Head of caudate nucleus (tissue), 42 donors: ENCODE results near the gene RASAL1.
A peak's percentile ranks its signal among the peaks of the same experiment; 100 is the strongest.

Experiments used
- DNase-seq, 42 donors: peaks; one replicate each; pipeline versions ENCODE4 v3.0.0 to v3.0.0-alpha.2; 2020 to 2021; ENCODE audit warnings: mixed read lengths in 7 of 42
- intact Hi-C: fragments of 100-400 bp; cut with DNase I; formaldehyde crosslinking; loops from one replicate; pipeline ENCODE4 v1.15.0; 2022

The RASAL1 gene

DNA sequence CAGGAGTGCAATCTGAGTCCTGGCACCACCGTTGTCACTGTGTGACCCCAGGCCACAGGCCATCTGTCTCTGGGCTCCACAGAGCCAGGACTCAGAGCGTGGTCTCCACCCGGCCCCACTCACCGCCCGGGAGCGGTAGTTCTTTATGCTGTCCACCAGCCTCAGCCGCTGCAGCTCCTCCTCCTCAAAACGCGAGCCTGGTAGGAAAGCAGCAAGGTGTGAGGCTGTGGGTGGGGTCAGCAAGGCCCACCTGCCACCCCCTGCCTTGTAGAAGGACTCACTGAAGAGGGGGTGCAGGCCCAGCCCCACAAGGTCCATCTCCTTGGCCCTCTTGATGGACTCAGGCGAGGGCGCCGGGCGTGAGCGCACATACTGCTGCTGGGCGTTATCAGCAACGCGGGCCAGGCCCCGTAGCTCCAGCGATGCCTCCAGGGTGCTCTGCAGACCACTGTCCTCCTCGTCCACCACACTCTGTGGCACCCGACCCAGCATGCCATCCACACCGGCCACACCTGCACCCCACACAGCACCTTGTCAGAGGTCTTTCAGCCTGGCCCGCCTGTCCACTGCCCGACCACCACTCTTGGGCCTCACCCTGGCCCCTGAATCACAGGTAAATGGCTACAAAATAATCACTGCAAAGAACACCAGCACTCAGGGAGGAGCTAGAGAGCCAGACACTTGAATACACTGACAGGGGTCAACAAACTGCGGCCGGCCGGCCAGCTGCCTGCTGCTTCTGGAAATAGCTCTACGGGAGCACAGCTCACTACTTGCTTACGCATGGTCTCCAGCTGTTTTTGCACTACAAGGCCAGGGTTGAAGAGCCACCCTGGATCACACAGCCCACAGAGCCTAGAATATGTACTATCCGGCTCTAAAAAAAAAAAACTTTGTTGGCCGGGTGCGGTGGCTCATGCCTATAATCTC, 30.2 kb upstream of the RASAL1 start:
- intact Hi-C loops = no loop called here
- no peak for DNase-seq

DNA sequence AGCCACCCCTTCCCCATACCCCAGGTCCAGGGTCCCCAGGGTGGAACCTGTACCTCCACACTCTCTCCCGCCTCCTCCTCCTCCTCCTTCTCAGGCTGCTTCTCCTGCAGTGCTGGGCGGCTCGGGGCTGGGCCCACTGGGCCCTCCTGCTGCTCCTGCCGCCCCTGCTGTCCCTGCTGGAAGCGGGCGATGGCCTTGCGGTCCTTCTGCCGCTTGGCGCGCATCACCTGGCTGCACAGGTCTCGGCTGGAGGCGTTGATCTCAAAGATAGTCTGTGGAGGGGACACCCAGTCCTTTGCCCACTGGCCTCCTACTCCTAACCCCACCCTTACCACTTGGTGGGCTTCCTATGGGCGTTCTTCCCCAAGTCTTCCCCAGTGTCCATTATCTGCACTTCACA, 28.5 kb upstream of the RASAL1 start:
- no peak for DNase-seq
- intact Hi-C loops = no loop called here

DNA sequence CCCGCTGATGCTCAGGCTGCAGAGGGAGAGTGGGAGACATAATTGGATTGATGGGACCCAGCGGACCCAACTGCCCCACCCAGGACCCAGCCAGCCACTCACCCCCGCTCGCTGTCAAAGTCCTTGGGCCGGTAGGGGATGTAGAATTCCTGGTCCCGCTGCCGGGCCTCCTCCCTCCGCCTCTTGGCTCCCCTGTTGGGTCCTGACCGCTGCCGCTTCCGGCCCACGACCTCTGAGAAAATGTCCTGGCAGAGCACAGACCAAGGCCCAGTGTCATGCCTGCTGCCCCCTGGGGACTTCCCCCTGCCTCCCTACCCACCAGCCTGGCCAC, 27.4 kb upstream of the RASAL1 start:
- no peak for DNase-seq
- intact Hi-C loops = no loop called here

DNA sequence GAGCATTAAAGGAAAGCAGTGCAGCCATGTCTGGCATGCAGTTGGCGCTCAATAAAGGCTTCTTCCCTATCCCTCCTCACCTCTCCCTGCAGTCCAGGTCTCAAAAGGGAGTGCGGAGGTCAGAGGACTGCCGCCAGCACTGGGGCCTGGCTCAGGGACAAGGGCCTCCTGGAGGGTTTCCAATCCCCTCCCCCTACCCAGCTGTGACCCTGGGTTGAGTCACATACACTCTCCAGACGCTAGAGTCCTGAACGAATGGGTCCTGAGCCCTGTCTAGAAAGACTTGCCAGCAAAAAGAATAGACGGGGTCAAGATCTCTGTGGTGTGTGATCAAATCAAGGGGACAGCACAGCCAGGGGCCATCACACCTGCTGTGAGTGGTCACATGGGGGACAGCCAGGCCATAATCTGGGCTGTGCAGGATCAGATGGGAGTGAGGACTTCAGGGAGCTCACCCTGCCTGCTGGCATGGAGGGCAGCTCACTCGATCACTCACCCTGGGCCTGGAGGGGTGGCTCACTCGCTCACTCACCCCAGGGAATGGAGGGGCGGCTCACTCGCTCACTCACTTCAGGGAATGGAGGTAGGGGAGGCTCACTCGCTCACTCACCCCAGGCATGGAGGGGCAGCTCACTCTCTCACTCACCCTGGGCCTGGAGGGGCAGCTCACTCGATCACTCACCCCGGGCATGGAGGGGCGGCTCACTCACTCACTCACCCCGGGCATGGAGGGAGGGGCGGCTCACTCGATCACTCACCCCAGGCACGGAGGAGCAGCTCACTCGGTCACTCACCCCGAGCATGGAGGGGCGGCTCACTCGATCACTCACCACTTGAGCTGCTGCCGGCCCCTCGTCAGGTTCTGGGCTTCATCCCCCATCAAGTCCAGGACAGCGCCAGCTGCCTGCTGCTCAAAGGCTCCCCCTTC, 26.8 kb upstream of the RASAL1 start:
- DNase-seq = peak in 10 of 42 donors; percentile 29 to 74 (median 52)
- intact Hi-C loops = no loop called here

DNA sequence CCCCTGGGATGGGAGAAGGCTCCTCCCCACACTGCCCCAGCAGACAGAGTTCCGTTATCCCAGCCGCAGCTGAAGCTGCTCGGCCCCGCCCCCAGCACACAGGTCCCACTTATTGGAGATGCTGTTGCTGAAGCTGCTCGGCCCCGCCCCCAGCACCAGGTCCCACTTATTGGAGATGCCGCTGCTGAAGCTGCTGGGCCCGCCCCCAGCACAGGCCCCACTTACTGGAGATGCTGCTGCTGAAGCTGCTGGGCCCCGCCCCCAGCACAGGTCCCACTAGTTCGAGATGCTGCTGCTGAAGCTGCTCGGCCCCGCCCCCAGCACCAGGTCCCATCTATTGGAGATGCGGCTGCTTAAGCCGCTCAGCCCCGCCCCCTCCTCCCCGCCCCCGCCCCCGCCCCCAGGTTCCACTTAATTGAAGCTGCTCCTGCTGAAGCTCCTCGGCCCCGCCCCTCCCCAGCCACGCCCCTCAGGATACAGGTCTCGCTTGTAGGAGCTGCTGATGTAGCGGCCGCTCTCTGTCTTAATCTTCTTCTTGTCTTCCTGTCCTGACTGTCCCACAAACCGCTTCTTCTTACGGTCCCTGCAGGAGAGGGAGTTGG, 26.0 kb upstream of the RASAL1 start:
- peak; percentile 60 to 97 (median 86) for DNase-seq
- intact Hi-C loops = no loop called here

DNA sequence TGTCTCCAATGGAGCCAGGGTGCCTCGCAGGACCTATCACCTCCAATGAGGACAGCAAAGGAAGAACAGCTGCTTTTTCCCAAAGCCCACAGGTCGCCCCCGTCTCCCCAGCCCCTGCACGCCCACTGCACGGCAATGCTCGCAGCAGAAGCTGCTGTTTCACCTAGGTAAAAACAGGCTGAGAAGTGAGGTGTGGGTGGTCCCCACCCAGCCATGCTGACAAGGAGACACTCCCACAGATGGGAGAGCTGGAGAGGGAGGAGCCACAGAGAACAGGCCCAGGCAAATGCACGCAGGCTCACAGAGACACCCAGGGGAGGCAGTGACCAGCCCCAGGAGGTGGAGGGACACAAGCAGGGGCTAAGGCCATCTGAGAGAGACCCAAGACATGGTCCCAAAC, 24.4 kb upstream of the RASAL1 start:
- intact Hi-C loops = no loop called here
- DNase-seq = peak; percentile 48 to 96 (median 81)

DNA sequence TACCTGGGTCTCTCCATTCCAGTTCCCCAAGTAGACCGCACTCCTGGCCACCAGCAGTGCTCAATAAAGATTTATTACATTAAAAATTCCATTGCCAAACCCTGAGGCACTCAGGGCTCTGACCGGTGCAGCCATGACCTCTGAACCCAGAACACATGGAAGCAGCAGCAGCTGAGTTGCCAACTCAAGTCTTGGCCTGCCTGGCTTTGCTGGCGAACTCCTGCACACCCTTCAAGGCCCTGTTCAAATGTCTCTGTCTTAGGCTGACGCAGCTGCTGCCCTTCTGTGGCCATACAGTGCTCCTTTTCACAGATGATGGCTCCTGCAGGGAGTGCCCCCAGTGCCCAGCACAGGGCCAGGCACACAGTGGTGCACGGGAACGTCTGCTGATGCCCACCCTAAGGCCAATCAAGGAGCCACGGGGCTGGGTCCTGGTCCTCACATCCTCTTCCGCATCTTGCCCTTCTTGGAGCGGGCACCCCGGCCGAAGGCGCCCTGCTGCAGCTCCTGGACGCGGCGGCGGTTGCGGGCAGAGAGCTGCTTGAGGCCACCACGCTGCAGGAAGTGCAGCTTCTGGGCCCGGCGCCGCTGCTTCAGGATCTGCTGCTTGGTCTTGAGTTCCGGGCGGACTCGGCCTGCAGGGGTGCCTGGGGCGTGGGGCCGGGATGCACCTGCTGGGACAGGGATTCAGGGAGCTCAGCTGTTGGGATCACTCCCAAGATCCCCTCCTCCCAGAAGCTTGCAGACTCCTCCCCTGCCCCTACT, 23.1 kb upstream of the RASAL1 start:
- no peak for DNase-seq
- intact Hi-C loops = no loop called here

DNA sequence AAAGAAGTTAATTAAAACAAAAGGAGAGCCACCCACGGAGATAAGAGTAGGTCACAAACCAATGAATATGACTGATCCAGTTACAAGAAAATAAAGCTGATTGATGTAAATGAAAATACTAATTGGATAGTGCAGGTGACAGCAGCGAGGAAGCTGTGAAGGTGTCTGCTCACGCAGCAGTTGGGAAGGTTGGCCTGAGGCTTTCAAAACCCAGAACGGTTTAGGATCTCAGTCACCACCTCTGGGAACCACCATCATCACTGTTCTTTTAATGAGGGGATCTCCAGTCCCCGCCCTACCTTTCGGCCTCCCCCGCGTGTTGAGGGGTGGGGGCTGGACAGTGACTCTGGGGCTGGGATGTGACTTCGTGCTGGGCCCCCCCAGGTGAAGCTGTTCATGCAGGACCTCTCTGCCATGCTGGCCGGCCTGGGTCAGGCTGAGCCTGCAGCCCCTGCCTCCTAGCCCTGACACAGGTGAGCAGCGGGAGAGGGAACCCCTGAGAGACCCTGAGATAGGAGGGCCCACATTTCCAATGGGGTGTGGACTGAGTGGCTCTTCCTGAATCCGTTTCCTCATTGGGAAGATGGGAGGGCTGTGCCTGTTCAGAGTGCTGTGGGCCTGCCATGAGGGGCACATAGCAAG, 21.8 kb upstream of the RASAL1 start:
- DNase-seq = no peak
- intact Hi-C loops = no loop called here

DNA sequence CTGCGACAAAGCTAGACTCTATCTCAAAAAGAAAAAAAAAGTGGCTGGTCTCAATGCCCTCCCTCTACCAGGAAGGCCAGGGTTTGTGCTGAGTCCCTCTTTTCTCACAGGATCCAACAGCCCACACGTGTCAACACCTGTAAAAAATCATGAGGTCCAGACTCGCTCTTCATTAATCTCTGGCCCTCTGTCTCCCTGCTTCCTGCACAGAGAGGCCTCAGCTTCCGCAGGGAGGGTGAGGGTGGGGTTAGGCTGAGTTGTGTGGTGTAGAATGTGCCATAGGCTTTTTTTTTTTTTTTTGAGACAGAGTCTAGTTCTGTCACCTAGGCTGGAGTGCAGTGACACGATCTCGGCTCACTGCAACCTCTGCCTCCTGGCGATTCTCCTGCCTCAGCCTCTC, 20.1 kb upstream of the RASAL1 start:
- no peak for DNase-seq
- intact Hi-C loops = no loop called here

DNA sequence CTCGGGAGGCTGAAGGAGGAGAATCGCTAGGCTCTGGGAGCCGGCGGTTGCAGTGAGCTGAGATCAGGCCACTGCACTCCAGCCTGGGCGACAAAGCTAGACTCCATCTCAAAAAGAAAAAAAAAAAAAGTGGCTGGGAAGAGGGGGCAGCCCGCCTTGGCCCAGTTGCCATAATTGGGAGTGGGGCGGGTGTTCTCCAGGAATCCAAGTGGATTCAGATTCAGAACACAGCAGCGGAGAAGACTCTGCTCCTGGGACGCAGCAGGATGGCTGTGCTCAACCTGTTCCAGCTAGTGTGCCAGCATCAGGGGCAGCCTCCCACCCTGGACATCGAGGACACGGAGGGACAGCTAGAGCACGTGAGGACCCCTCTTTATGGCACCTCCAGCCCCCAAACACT, 19.5 kb upstream of the RASAL1 start:
- intact Hi-C loops = no loop called here

DNA sequence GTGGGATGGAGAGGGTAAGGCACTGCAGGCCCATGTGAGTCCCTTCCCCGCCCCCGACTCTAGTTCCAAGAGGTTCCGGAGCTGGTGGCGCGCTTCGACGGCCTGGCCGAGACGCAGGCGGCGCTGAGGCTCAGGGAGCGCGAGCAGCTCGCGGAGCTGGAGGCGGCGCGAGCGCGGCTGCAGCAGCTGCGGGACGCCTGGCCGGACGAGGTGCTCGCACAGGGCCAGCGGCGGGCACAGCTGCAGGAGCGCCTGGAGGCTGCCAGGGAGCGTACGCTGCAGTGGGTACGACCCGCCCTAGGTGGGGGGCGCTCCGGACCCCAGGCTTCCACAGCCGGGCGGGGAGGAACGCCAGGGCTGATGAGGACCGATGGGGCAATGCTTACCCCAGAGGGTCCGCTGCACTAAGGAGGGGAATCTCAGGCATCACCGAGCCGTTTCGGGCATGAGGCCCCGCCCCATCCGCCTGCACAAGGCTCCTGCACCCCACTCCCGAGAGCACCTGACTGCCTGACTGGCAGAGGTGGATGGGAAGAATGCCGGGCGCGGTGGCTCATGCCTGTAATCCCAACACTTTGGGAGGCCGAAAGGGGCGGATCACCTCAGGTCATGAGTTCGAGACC, 18.9 kb upstream of the RASAL1 start:
- peak; percentile 50 to 92 (median 77) for DNase-seq
- intact Hi-C loops = no loop called here

More for the DNA sequence above, 19.5 kb upstream of the RASAL1 start:
- peak in 1 of 42 donors; percentile 22 for DNase-seq

DNA sequence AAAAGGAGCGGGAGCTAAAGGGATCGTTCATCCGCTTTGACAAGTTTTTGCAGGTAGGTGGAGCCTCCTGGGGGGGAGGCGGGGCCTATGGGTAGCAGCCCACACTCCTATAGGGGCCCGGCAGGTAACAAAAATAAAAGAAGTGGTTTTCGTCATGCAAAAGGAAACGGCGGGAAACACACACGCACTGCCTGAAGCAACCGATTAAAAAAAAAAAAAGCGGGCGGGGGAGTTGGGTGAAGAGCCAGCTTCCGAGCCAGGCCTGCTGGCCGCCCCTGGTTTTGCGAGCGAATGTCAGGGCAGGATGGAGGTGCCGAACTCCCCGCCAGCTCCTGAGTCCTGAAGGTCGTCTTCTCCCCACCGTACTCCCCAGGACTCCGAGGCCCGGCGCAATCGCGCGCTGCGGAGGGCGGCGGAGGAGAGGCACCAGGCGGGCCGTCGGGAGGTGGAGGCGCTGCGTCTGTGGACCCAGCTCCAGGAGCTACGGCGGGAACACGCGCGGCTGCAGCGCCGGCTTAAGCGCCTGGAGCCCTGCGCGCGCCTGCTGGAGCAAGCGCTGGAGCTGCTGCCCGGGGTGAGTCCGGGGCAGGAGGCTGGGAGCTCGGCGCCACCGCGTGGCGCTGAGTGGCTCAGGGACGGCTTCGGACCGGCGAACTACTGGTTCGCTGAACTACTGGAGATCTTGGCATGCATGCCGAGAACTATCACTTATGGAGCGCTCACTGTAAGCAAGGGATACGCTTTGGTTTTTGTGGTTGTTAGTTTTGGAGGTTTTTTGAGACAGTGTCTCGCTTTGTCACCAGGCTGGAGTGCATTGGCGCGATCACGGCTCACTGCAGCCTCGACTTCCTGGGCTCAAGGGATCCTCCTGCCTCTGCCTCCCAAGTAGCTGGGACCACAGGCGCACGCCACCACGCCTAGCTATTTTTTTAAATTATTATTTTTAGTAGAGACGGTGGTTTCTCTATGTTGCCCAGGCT, 17.6 kb upstream of the RASAL1 start:
- DNase-seq = peak; percentile 61 to 90 (median 81)
- intact Hi-C loops = loop anchor here (2.0 kb wide), 1 partner anchor 104 kb away; no protein-coding TSS in a partner anchor

DNA sequence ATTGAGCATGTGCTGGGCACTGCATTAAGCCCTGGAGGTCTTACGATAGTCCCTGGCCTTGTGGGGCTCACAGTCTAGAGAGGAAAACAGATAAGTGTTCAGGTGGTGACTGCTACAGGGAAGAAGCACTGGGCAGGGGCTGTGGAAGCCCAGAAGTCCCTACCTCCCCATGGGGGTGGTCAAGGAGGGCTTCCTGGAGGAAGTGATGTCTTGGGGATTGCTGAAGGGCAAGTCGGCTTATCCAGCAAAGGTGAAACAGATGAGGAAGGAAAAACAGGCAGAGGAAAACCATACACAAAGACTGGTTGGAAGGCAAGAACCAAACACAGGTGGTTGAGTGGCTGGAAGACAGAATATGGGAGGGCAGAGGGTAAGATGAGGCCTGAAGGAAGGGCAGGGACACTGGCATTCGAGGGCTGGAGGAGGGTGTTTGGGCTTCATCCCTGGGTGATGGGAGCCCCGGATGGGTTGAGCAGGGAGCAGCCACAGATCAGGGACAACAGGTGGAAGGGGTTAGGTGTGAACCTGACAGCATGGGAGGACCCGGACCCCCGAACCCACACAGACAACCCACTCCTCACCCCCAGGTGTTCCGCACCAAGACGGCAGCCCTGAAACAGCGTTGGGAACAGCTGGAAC, 16.8 kb upstream of the RASAL1 start:
- intact Hi-C loops = loop anchor here (2.0 kb wide), 1 partner anchor 104 kb away; no protein-coding TSS in a partner anchor
- DNase-seq = no peak

DNA sequence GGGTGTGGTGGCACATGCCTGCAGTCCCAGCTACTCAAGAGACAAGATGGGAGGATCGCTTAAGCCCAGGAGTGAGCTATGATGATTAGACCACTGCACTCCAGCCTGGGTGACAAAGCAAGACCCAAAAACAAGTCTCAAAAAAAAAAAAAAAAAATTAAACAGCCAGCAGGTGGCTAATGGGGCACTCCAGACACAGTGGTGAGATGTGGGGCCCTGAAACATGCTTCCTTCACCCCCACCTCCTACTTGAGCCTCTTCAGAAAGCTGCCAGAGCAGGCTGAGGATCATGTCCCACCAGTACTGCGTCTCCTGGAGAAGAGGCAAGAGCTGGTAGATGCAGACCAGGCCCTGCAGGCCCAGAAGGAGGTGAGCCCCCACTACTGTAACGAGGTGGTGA, 16.1 kb upstream of the RASAL1 start:
- DNase-seq = no peak
- intact Hi-C loops = loop anchor here (2.0 kb wide), 1 partner anchor 103 kb away; no protein-coding TSS in a partner anchor

DNA sequence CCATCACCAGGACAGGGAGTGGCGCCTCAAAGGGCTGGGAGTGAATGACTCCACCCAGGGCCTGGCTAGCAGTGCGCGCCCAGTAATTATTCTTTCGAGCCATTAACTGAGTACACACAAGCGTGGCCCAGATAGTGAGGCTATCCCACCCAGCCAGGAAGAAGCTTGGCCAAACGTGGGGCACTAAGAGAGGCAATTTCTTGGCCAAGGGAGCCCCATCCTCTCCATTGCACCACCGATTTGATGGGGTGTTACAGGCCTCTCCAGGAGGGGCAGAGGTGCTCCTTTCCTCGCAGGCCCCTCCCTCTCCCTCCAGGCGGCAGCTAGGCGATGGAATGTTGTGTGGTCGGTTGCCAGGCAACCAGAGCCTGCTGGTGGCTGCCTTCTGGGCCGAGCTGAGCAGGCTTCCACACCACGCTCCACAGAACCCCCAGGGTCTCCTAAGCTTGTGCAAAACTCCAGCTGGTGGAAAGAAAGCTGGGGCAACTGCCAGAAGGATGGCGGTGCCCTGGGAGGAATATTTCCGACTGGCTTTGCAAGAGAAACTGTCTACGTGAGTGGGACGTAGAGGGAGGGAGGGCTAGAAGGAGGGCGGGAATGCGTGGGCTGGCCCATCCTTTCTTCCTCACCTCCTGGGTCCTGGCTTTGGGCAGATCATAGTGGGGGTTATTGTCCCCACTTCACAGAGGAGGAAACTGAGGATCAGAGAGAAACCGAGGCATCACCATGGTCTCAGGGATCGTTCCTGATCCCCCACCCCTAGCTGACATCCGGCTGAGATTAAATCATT, 14.0 kb upstream of the RASAL1 start, which contains the start of gene CFAP73:
TSS of gene CFAP73 (plus strand) at position 364 of the 790 bp plus-strand sequence. CDS start at position 498, 134 bp downstream.
- intact Hi-C loops = no loop called here
- peak; percentile 62 to 89 (median 78) for DNase-seq
